Measurements from ENCODE around the gene MMAA. TPM values are rescaled to one million over a fixed set of nuclear protein-coding genes. Genes with fewer than 3 reads are reported as not detected.
"Not testable (repeated sequence)": the region's sequence is repeated elsewhere in the genome, so short reads cannot be mapped to it uniquely, and the experiment has no call there.

The MMAA gene
- 10 to 100 TPM; 11.0 to 12.4 TPM for total RNA-seq

- Mint-ChIP-seq H3K4me1 (peaks cover 20% of the 10 kb centered on the region), H3K4me3 (peak within 1 kb of the TSS; percentile 96), H3K27me3 (peaks cover 2% of the 10 kb centered on the region), H3K27ac (peak within 1 kb of the TSS; percentile 99), H3K36me3 (peaks cover 19% of the 10 kb centered on the region), H3K9me3 (peaks cover 2% of the 10 kb centered on the region)
- ATAC-seq (ENCODE audit: low read depth) (peak; percentile 97), DNase-seq (peak; percentile 96)
- POLR2A ChIA-PET = interaction anchor here (0.9 to 2.0 kb wide), 7 partner anchors 211 to 440 kb away, joined by 3 to 12 read pairs (median 5); partner anchors contain the start of gene ZNF827
Measured at GRCh38 chr4:145618932-145619638, at the start of gene MMAA. Gene MMAA, plus strand, starts transcription at chr4:145619385. Its CDS starts 19,755 bp downstream, at chr4:145639140.

DNA sequence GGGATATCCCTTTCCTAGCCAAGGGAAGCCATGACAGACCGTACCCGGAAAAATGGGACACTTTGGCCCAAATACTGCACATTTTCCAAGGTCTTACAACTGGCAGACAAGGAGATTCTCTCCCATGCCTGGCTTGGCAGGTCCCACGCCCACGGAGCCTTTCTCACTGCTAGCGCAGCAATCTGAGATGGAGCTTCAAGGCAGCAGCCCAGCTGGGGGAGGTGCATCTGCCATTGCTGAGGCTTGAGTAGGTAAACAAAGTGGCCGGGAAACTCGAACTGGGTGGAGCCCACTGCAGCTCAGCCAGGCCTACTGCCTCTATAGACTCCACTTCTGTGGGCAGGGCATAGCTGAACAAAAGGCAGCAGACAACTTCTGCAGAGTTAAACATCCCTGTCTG is 44.6 kb upstream of the MMAA start:
- ATAC-seq (ENCODE audit: low read depth); DNase-seq; H3K4me1 Mint-ChIP-seq; POLR2A ChIA-PET; H3K36me3 Mint-ChIP-seq; H3K27ac Mint-ChIP-seq; H3K4me3 Mint-ChIP-seq; H3K9me3 Mint-ChIP-seq; H3K27me3 Mint-ChIP-seq: not testable (repeated sequence)

GRCh38 chr4:145580906-145581305 is 38.3 kb upstream of the MMAA start:
- Mint-ChIP-seq H3K27ac (no peak overlapping the region), H3K4me3 (no peak overlapping the region), H3K27me3 (peaks cover 10% of the 10 kb centered on the region), H3K9me3 (peaks cover 7% of the 10 kb centered on the region), H3K4me1 (no peaks in the 10 kb centered on the region), H3K36me3 (no peaks in the 10 kb centered on the region)
- ATAC-seq (ENCODE audit: low read depth) (no peak), DNase-seq (no peak)
- POLR2A ChIA-PET = no interaction called here

DNA sequence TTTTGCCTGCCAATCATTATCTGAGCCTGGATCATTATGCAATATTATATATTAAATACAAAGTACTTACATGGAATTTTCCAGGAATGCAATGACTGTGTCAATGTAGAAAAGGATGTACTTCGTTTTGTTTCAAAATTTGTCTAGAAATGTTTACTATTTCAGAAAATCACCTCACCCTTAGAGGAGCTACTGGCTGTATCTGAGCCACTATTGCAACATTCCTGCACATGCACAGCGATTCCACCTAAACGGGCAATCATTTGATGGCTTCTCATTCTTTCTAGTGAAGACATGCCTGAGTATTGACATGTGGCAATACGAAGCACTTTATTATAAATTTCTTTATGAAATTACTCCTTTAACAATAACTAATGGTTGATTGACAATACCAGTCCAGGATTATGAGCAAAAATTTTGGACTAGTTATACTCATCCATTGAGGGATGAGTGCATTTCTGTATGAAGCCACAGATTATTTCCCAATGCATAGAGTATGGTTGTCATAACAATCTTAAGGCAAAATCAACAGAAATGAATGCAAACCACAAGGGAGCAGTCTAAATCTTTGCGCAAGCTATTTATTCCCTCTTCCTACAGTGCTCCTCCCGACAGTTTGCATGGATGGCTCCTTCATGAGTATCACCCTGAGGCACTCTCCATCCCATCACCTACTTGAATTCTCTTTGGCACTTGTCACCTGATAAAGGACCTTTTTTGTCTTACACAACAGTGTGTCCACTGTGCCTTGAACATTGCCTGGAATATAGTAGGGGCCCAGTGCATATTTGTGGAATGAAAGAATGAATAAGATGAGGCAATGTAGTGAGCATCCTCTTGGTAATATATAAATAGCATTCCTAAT is 35.8 kb upstream of the MMAA start:
- no peak for DNase-seq
- POLR2A ChIA-PET = no interaction called here
- Mint-ChIP-seq H3K4me1 (no peaks in the 10 kb centered on the region), H3K27ac (no peak overlapping the region), H3K4me3 (no peak overlapping the region), H3K36me3 (no peaks in the 10 kb centered on the region), H3K27me3 (peaks cover 21% of the 10 kb centered on the region), H3K9me3 (peaks cover 7% of the 10 kb centered on the region)
- ATAC-seq (ENCODE audit: low read depth) = no peak

DNA sequence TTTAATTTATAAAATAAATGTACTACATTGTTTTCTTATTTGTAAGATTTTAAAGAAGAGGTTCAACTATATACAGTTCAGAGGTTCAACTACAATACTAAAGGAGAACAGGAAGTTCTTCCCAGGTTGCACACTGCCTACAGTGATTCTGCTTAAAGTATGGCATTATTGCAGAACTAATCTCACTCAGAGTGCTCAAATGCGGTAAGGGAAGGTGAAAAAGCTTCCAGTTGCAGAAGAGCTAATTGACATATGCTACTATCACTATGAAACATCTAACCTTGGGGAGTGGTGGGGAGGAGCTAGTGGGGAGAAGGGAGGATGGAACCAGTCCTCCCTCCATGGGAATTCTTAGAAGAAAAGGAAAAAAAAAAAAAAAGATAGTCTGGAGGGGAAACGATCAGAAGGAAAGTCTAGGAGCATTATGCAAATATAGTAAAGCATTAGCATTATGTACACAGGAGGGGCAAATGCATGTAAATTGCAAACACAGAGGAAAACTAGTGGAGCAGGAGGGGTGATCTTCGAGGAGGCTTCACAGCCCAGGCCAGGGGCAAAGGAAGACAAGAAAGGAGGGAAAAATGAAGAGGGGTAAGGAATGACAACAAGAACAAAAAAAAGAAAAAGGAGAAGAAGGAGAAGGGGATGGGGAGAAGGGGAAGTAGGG is 32.0 kb upstream of the MMAA start:
- peaks cover 22% of the 10 kb centered on the region for H3K27me3 Mint-ChIP-seq
- POLR2A ChIA-PET = no interaction called here
- no peaks in the 10 kb centered on the region for H3K36me3 Mint-ChIP-seq
- no peak overlapping the region for H3K4me3 Mint-ChIP-seq
- no peak overlapping the region for H3K27ac Mint-ChIP-seq
- DNase-seq (no peak), ATAC-seq (ENCODE audit: low read depth) (no peak)
- no peaks in the 10 kb centered on the region for H3K9me3 Mint-ChIP-seq
- H3K4me1 Mint-ChIP-seq = no peaks in the 10 kb centered on the region

GRCh38 chr4:145589381-145589780 is 29.8 kb upstream of the MMAA start:
- not testable (repeated sequence) for H3K9me3 Mint-ChIP-seq

DNA sequence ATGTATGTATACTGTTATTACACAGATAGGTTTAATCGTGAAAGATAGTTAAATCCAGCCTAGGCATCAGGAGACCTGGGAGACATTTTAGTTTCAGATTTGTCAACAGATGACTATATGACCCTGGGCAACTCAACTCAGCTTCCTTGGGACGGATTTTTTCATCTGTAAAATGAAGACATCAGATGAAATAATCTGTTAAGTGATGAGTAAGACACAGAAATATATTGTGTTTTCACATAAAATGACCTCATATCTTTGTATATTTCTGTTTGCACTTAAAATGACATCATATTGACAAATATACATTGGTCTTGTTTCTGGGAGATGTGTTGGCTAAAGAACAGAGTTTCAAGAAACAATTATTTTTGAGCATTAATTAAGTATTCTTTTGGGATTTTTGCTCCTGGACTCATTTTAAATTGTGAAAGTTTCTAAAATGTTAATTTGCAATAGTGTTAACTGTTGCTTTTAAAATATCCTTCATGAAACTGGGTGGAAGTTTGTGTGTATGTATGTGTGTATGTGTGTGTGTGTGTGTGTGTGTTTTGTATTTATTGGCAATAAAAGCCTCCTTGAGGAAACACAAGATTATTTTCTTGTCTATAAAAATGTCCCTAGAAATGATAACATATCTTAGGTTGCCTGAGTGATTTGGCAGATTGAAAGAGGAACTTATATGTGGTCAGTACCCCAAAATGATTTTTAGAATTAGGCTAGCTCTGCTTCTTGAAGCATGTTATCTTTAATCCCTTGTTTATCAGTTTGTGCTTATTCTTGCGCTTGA is 29.1 kb upstream of the MMAA start:
- POLR2A ChIA-PET = no interaction called here
- DNase-seq (no peak), ATAC-seq (ENCODE audit: low read depth) (no peak)
- Mint-ChIP-seq H3K27me3 (peaks cover 25% of the 10 kb centered on the region), H3K4me1 (no peaks in the 10 kb centered on the region), H3K9me3 (peaks cover 6% of the 10 kb centered on the region), H3K4me3 (no peak overlapping the region), H3K36me3 (no peaks in the 10 kb centered on the region), H3K27ac (no peak overlapping the region)

More at GRCh38 chr4:145589381-145589780, 29.8 kb upstream of the MMAA start:
- H3K27ac Mint-ChIP-seq; H3K4me1 Mint-ChIP-seq; H3K36me3 Mint-ChIP-seq; DNase-seq; ATAC-seq (ENCODE audit: low read depth); POLR2A ChIA-PET; H3K4me3 Mint-ChIP-seq: not testable (repeated sequence)
- H3K27me3 Mint-ChIP-seq = peaks cover 22% of the 10 kb centered on the region

DNA sequence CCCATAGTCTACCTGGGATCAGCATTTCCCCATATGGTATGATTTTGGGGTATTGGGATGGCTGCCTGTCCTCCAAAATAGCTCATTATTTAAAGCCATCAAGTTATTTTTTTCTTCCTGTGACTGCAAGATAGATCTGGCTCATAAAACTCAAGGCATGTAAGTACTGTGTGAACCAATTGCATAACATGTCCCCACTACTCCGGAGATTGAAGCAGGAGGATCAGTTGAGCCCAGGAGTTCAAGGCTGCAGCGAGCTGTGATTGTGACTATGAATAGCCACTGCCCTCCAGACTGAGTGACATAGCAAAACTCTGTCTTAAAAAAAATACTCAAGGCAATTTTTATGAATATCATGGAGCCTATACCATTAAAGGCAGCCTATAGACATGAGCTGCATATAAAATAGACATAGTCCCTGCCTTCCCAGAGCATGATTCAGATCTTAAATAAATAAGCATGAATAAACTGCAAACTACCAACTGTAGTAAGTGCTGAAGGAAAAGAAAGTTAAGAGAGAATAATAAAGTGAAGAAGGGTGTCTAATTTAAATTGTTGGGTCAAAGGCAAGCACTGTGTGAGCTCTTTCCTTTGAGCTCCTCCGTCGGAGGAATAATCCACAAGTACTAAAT is 16.9 kb upstream of the MMAA start:
- Mint-ChIP-seq H3K27ac (no peak overlapping the region), H3K27me3 (peaks cover 22% of the 10 kb centered on the region), H3K9me3 (peaks cover 8% of the 10 kb centered on the region), H3K36me3 (peaks cover 3% of the 10 kb centered on the region), H3K4me3 (no peak overlapping the region), H3K4me1 (no peaks in the 10 kb centered on the region)
- ATAC-seq (ENCODE audit: low read depth) = no peak
- POLR2A ChIA-PET = no interaction called here
- DNase-seq = no peak

DNA sequence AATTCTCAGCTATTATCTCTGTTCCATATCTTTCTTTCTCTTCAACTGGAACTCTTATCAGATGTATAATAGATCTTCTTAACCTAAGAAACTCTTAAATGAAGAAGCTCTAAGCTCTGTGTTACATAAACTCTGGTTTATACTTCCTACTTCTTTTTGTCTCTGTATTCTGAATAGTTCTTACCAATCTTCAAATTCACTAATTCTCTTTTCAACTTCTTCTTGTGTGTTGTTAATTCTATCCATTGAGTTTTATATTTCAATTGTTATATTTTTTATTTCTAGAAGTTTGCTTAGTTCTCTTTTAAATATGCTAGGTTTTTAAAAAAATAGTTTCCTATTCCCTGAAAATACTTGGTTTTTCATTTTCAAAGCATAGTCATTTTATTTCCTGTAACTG is 13.2 kb upstream of the MMAA start:
- peaks cover 18% of the 10 kb centered on the region for H3K27me3 Mint-ChIP-seq
- peaks cover 8% of the 10 kb centered on the region for H3K9me3 Mint-ChIP-seq
- H3K4me3 Mint-ChIP-seq = no peak overlapping the region
- H3K4me1 Mint-ChIP-seq = peaks cover 5% of the 10 kb centered on the region
- no peak for DNase-seq
- H3K36me3 Mint-ChIP-seq = peaks cover 3% of the 10 kb centered on the region
- POLR2A ChIA-PET = no interaction called here
- H3K27ac Mint-ChIP-seq = no peak overlapping the region
- ATAC-seq (ENCODE audit: low read depth) = no peak

DNA sequence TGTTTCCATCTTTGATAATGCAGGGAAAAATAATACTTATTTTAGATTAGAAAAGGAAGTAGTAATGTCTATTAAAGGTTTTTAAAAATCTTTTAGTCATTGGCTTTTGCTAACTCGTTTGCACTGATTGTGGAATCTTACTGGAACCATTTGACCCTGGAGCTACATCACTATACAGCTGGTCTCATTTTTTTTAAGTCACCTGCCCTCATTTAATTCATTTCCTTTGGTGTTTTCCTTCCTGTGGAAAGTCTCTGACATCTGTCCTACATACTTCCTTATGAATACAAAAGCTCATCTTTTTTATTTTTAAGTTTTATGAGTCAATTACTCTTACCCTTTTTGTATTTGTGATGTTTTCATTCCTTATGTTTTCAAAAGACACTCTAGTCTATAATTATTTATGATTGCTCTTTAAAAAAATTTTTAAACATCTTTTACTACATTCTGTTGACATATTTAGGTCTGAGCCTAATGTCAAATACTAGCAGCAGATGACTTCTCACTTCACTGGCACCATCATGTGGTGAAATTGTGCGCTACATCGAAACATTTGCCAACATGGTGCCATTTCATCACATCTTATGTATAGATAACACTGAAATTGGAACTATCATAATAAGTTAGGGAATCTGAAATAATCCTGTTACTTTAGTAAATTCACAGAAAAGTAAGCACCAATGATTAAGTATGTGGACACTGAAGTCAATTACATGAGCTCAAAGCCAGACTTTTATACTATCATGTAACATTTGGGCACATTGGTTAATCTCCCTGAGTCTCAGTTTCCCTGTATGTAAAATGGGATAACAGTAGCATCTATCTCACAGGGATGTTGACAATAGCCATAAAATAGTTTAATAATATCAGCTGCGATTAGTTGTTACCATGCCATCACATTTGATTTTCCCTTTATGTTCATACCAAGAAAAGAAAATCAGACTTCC is 9.4 kb upstream of the MMAA start:
- DNase-seq = peak; percentile 42
- Mint-ChIP-seq H3K4me3 (no peak overlapping the region), H3K36me3 (peaks cover 3% of the 10 kb centered on the region), H3K9me3 (peaks cover 8% of the 10 kb centered on the region), H3K27me3 (peaks cover 8% of the 10 kb centered on the region), H3K27ac (no peak overlapping the region), H3K4me1 (peaks cover 5% of the 10 kb centered on the region)
- no peak for ATAC-seq (ENCODE audit: low read depth)
- POLR2A ChIA-PET = no interaction called here

- Mint-ChIP-seq H3K4me1 (peaks cover 14% of the 10 kb centered on the region), H3K27ac (no peak overlapping the region), H3K36me3 (no peaks in the 10 kb centered on the region), H3K4me3 (no peak overlapping the region), H3K9me3 (no peaks in the 10 kb centered on the region), H3K27me3 (peaks cover 2% of the 10 kb centered on the region)
- DNase-seq = no peak
- no peak for ATAC-seq (ENCODE audit: low read depth)
- POLR2A ChIA-PET = no interaction called here
Measured at GRCh38 chr4:145613566-145614232, 5.5 kb upstream of the MMAA start.
